Measurements from ENCODE around the gene ZNF570. TPM values are rescaled to one million over a fixed set of nuclear protein-coding genes. Genes with fewer than 3 reads are reported as not detected.
A peak's percentile ranks its signal among the peaks of the same experiment; 100 is the strongest.

Gene ZNF570
- total and polyA plus RNA-seq, 2 of the 13 experiments (the other 11 are each of a cell fraction or from before 2014, with no cell fraction given), result 1.0 to 4.4 TPM

DNA sequence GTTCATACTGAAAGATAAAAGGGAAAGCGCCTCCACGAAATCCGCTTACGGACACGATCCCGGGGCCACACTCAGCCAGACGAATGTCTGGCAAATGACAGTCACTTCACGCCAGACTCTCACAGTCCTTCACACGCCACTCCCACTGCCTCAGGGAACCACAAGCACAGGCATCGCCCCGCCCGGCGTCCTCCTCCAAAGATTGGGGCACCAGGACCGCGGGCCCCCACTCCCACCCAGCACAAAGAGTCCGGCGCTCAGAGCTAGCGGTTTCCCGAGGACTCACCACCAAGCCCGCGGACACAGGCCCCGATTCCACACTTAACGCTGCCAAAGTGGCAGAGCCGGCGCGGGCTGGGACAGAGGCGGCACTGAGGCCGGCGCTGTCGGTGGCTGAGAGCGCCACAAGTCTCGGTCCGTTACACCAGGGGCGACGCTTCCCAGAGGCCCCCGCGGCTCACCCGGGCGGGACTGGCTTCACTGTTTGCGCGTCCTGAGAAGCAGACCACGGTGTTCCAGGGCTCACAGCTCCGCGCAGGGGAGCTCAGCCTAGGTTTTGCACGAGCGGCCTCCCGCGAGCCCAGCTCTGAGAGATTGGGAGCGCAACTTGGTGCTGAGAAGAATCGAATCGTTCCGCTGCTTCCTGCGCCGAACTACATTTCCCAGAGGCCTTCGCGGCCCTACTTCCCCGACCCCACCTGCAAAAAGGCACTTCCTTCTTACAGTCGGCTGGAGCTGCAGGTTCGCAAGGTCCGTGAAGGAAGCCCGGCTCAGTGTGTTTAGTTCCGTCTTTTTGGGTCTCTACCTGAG, 2.2 kb upstream of the ZNF570 start, which contains the start of gene ZNF569 (continued):
- TF ChIP-seq, protein P1, sequence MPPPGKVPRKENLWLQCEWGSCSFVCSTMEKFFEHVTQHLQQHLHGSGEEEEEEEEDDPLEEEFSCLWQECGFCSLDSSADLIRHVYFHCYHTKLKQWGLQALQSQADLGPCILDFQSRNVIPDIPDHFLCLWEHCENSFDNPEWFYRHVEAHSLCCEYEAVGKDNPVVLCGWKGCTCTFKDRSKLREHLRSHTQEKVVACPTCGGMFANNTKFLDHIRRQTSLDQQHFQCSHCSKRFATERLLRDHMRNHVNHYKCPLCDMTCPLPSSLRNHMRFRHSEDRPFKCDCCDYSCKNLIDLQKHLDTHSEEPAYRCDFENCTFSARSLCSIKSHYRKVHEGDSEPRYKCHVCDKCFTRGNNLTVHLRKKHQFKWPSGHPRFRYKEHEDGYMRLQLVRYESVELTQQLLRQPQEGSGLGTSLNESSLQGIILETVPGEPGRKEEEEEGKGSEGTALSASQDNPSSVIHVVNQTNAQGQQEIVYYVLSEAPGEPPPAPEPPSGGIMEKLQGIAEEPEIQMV (CRISPR knock-in tag; IDR thresholded peaks at IDR 0.05; ENCODE audit: low read depth), result peak; percentile 59; the same call in 1 of the 2 replicates
- TF ChIP-seq NR2C2 (CRISPR knock-in tag; IDR thresholded peaks at IDR 0.05; ENCODE audit: borderline replicate concordance) (peak; percentile 97), ZUFSP (CRISPR knock-in tag; IDR thresholded peaks at IDR 0.05; ENCODE audit: borderline replicate concordance) (no peak), TP53 (CRISPR knock-in tag; conservative IDR thresholded peaks at IDR 0.05) (no peak), ZNF556 (CRISPR knock-in tag; IDR thresholded peaks at IDR 0.05; ENCODE audit: borderline replicate concordance) (peak; percentile 77), ZBTB42 (CRISPR knock-in tag; IDR thresholded peaks at IDR 0.05) (no peak; the same call in 1 of the 2 replicates), RELA (CRISPR knock-in tag; IDR thresholded peaks at IDR 0.05) (no peak), ZNF501 (CRISPR knock-in tag; IDR thresholded peaks at IDR 0.05) (peak; percentile 72), ZNF800 (CRISPR knock-in tag; IDR thresholded peaks at IDR 0.05) (no peak), ZMYM2 (CRISPR knock-in tag; IDR thresholded peaks at IDR 0.05) (no peak), PCBP1 (IDR thresholded peaks at IDR 0.05; ENCODE audit: borderline replicate concordance, low read depth, low read length) (peak; percentile 89; the same call in 1 of the 2 replicates)
- TF ChIP-seq, protein P2, sequence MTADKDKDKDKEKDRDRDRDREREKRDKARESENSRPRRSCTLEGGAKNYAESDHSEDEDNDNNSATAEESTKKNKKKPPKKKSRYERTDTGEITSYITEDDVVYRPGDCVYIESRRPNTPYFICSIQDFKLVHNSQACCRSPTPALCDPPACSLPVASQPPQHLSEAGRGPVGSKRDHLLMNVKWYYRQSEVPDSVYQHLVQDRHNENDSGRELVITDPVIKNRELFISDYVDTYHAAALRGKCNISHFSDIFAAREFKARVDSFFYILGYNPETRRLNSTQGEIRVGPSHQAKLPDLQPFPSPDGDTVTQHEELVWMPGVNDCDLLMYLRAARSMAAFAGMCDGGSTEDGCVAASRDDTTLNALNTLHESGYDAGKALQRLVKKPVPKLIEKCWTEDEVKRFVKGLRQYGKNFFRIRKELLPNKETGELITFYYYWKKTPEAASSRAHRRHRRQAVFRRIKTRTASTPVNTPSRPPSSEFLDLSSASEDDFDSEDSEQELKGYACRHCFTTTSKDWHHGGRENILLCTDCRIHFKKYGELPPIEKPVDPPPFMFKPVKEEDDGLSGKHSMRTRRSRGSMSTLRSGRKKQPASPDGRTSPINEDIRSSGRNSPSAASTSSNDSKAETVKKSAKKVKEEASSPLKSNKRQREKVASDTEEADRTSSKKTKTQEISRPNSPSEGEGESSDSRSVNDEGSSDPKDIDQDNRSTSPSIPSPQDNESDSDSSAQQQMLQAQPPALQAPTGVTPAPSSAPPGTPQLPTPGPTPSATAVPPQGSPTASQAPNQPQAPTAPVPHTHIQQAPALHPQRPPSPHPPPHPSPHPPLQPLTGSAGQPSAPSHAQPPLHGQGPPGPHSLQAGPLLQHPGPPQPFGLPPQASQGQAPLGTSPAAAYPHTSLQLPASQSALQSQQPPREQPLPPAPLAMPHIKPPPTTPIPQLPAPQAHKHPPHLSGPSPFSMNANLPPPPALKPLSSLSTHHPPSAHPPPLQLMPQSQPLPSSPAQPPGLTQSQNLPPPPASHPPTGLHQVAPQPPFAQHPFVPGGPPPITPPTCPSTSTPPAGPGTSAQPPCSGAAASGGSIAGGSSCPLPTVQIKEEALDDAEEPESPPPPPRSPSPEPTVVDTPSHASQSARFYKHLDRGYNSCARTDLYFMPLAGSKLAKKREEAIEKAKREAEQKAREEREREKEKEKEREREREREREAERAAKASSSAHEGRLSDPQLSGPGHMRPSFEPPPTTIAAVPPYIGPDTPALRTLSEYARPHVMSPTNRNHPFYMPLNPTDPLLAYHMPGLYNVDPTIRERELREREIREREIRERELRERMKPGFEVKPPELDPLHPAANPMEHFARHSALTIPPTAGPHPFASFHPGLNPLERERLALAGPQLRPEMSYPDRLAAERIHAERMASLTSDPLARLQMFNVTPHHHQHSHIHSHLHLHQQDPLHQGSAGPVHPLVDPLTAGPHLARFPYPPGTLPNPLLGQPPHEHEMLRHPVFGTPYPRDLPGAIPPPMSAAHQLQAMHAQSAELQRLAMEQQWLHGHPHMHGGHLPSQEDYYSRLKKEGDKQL (CRISPR knock-in tag; IDR thresholded peaks at IDR 0.05; ENCODE audit: low read depth), result no peak; the same call in 1 of the 2 replicates
- TF ChIP-seq, protein P3, sequence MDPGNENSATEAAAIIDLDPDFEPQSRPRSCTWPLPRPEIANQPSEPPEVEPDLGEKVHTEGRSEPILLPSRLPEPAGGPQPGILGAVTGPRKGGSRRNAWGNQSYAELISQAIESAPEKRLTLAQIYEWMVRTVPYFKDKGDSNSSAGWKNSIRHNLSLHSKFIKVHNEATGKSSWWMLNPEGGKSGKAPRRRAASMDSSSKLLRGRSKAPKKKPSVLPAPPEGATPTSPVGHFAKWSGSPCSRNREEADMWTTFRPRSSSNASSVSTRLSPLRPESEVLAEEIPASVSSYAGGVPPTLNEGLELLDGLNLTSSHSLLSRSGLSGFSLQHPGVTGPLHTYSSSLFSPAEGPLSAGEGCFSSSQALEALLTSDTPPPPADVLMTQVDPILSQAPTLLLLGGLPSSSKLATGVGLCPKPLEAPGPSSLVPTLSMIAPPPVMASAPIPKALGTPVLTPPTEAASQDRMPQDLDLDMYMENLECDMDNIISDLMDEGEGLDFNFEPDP (CRISPR knock-in tag; conservative IDR thresholded peaks at IDR 0.05), result no peak
- TF ChIP-seq, protein P4, sequence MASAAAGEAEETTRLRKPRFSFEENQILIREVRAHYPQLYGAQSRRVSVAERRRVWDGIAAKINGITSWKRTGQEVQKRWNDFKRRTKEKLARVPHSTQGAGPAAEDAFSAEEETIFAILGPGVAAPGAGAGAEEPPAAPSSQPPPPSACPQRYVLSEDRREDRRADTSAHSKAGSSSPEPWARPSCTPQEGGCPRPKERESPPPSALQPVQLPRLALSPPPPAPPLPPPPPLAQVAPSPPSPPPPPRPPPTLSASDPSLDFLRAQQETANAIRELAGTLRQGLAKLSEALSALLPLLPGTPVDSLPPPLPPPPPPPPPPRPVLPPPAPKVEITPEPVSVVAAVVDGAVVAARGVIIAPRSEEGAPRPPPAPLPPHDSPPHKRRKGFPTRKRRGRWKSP (CRISPR knock-in tag; IDR thresholded peaks at IDR 0.05), result peak; percentile 98
